ENCODE data around the gene MAP1LC3B2.

Gene MAP1LC3B2

DNA sequence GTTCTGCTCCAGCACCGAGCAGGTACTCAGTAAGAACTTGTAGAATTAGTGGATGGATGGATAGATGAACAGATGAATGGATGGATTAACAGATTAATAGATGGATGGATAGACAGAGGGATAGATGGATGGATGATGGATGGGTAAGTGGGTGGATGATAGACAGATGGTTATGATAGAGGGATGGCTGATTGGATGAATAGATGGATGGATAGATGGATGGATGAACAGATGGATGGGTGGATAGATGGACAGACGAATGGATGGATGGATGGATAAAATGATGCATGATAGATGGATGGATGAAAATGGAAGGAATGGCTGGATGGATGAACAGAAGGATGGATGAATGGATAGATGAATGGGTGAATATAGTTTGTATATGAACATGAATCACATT is 8.0 kb upstream of the MAP1LC3B2 start:
- Histone ChIP-seq H3K36me3 (replicated peaks) (no peaks in the 10 kb centered on the region), H3K27ac (no peak overlapping the region), H3K27me3 (replicated peaks) (no peaks in the 10 kb centered on the region), H3K4me3 (ENCODE audit: low read depth, low read length) (no peak overlapping the region)
- no peak for DNase-seq
- TF ChIP-seq, protein P1, sequence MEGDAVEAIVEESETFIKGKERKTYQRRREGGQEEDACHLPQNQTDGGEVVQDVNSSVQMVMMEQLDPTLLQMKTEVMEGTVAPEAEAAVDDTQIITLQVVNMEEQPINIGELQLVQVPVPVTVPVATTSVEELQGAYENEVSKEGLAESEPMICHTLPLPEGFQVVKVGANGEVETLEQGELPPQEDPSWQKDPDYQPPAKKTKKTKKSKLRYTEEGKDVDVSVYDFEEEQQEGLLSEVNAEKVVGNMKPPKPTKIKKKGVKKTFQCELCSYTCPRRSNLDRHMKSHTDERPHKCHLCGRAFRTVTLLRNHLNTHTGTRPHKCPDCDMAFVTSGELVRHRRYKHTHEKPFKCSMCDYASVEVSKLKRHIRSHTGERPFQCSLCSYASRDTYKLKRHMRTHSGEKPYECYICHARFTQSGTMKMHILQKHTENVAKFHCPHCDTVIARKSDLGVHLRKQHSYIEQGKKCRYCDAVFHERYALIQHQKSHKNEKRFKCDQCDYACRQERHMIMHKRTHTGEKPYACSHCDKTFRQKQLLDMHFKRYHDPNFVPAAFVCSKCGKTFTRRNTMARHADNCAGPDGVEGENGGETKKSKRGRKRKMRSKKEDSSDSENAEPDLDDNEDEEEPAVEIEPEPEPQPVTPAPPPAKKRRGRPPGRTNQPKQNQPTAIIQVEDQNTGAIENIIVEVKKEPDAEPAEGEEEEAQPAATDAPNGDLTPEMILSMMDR (IDR thresholded peaks at IDR 0.05; ENCODE audit: low read depth, low read length, missing control alignments), result no peak
- in situ Hi-C loops (cut with HindIII; ENCODE audit: low pct_ligation_motif_present, low sequenced_read_pairs), result no loop called here

DNA sequence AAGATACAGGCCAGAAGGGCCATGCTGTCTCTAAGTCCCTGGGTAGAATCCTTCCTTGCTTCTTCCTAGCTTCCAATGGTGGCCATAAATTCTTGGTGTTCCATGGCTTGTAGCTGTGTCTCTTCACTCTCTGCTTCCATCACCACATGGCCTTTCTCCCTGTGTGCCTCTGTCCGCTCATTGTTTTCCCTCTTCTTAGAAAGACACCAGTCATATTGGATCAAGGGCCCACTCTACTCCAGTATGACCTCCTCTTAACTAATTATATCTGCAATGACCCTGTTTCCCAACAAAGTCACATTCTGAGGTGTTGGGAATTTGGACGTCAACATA is 7.6 kb upstream of the MAP1LC3B2 start:
- DNase-seq, result no peak
- Histone ChIP-seq H3K4me3 (ENCODE audit: low read depth, low read length) (no peak overlapping the region), H3K27me3 (replicated peaks) (no peaks in the 10 kb centered on the region), H3K36me3 (replicated peaks) (no peaks in the 10 kb centered on the region), H3K27ac (no peak overlapping the region)
- TF ChIP-seq, protein P1 (IDR thresholded peaks at IDR 0.05; ENCODE audit: low read depth, low read length, missing control alignments), result no peak
- in situ Hi-C loops (cut with HindIII; ENCODE audit: low pct_ligation_motif_present, low sequenced_read_pairs), result no loop called here

DNA sequence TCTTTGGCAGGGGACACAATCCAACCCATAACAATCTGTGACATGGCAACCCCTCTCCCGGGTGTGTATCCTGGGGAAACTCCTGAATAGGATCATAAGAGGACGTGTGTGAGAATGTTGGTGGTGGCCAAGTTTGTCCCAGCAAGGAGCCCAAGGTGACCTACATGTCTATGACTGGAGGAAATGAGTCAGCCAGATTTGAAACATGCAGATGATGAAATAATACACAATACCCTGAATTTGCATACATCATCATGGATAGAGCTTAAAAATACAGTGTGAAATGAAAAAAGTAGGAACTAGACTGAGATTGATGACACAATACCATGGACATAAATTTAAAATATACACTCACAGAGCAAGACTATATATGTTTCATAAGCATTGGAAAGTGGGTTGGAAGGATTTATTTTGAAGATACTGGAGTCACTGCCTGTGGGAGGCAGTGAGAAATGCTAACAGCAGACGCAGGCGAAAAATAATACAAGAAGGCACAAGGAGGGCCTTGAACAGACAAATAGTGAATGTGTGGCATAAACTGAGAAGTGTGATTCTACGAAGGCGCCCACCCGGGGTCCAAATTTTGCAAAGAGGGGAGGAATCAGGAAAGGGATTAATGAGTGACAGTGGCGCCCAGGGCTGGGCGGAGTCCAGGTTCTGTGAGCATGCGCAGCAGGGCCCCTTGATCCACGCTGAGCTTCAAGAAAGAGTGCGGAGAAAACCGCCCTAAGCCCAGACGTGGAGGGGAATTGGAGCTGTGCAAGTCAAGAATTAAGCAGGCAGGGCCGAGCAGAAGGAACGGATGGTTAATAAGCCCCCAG is 7.0 kb upstream of the MAP1LC3B2 start:
- DNase-seq, result peak; percentile 65
- no peak overlapping the region for H3K27ac ChIP-seq
- H3K36me3 ChIP-seq (replicated peaks), result no peaks in the 10 kb centered on the region
- TF ChIP-seq, protein P1 (IDR thresholded peaks at IDR 0.05; ENCODE audit: low read depth, low read length, missing control alignments), result no peak
- H3K27me3 ChIP-seq (replicated peaks), result no peaks in the 10 kb centered on the region
- H3K4me3 ChIP-seq (ENCODE audit: low read depth, low read length), result peak overlapping the region; percentile 12
- in situ Hi-C loops (cut with HindIII; ENCODE audit: low pct_ligation_motif_present, low sequenced_read_pairs), result no loop called here

DNA sequence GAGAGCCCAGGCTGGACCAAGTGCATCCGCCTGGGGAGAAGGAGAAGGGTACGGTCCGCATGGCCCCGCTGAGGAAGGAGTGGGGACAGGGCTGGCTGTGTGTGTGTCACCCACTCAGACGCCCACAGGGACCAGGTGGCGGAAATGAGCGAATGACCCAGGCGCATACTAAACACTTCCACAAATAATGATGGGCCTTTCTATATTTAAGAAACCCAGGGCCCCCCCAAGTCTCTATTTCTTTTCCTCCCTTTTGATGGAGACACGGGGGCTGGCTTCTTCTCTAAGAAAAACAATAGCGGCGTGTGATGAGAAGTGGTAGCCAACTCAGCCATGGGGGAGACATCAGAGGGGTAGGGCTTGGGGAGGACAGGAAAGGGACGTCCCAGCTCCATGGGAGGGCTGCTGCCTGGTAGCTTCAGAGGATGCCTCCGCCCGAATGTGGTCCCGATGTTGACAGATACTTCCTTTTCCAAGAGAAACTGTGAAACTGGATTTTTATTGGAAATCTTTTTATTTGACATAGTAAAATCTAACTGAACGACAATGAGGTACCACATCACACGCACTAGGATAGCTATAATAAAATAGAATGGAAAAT is 6.3 kb upstream of the MAP1LC3B2 start:
- Histone ChIP-seq H3K27me3 (replicated peaks) (no peaks in the 10 kb centered on the region), H3K36me3 (replicated peaks) (no peaks in the 10 kb centered on the region), H3K4me3 (ENCODE audit: low read depth, low read length) (peak overlapping the region; percentile 12), H3K27ac (no peak overlapping the region)
- no peak for DNase-seq
- in situ Hi-C loops (cut with HindIII; ENCODE audit: low pct_ligation_motif_present, low sequenced_read_pairs), result no loop called here
- TF ChIP-seq, protein P1 (IDR thresholded peaks at IDR 0.05; ENCODE audit: low read depth, low read length, missing control alignments), result no peak

DNA sequence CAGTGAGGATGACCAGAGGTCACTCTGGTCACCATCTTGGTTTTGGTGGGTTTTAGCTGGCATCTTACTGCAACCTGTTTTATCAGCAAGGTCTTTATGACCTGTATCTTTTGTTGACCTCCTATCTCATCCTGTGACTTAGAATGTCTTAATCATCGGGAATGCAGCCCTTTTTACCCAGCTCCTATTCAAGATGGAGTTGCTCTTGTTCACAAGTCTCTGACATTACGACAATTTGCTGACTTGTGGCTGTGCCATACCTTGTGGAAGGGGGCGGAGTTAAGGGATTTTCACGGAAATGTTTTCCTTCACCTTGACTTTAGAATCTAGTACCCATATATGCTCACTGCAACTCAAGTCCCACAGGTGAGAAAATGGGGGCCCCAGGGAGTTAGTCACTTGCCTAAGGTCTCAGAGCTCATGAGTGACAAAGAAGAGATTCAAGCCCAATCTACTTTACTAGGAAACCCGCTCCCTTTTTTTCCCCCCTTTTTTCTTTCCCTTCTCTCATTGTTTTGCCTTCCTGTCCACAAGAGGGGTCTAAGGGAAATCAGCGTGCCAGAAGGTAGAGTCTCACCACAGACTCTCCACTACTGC is 2.7 kb upstream of the MAP1LC3B2 start:
- no peak overlapping the region for H3K4me3 ChIP-seq (ENCODE audit: low read depth, low read length)
- no peaks in the 10 kb centered on the region for H3K36me3 ChIP-seq (replicated peaks)
- no peak overlapping the region for H3K27ac ChIP-seq
- TF ChIP-seq, protein P1 (IDR thresholded peaks at IDR 0.05; ENCODE audit: low read depth, low read length, missing control alignments), result no peak
- DNase-seq, result no peak
- in situ Hi-C loops (cut with HindIII; ENCODE audit: low pct_ligation_motif_present, low sequenced_read_pairs), result no loop called here
- no peaks in the 10 kb centered on the region for H3K27me3 ChIP-seq (replicated peaks)

Measured in brain microvascular endothelial cell (primary cell).